Vagina (tissue), 2 donors: Measurements from ENCODE around the gene MB21D2.

Source experiments
- POLR2A ChIP-seq, 2 donors: fragments of 450-650 bp; IDR thresholded peaks; one replicate each; pipeline ENCODE4 v1.6.1; 2017; ENCODE audit warnings: antibody characterized with exemption in 2 of 2, mild to moderate bottlenecking in 2 of 2, moderate library complexity in 2 of 2
- POLR2AphosphoS5 ChIP-seq, 2 donors: sonication (generic); formaldehyde crosslinking; IDR thresholded peaks; one replicate each; pipeline ENCODE4 v1.9.0; 2017; ENCODE audit warnings: antibody characterized with exemption in 2 of 2, mild to moderate bottlenecking in 2 of 2, low read depth in 1 of 2; ENCODE audit not compliant: insufficient read depth in 1 of 2
- TF ChIP-seq, protein P1 (sequence below), 3 experiments: fragments of 450-650 bp in 2 of 3; fragments of 200-600 bp in 1 of 3; sonication (generic) in 1 of 3; IDR thresholded peaks; one replicate each; pipeline ENCODE4 v1.5.1; 2017 to 2019; ENCODE audit warnings: antibody characterized with exemption in 3 of 3, mild to moderate bottlenecking in 2 of 3, moderate library complexity in 2 of 3

DNA sequence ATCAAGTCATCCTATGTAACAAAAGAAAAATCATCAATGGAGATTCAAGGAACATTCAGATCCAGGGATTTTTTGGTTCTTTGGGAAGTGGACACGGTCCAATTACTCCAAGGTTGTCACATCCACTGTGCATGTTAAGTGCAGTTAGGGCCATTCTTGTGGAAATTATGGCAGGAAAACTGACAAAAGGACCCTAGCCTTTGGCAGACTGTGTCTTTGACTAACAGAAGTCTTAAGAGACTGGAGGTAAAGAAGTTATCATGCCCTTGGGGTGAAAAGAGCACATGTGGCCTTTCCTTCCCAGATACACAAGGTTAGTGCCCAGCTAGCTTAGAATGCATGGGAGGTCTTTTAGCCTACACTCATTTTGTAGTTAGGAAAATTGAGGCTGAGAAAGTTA lies 74.9 kb downstream of the MB21D2 start:
- TF ChIP-seq, protein P1, sequence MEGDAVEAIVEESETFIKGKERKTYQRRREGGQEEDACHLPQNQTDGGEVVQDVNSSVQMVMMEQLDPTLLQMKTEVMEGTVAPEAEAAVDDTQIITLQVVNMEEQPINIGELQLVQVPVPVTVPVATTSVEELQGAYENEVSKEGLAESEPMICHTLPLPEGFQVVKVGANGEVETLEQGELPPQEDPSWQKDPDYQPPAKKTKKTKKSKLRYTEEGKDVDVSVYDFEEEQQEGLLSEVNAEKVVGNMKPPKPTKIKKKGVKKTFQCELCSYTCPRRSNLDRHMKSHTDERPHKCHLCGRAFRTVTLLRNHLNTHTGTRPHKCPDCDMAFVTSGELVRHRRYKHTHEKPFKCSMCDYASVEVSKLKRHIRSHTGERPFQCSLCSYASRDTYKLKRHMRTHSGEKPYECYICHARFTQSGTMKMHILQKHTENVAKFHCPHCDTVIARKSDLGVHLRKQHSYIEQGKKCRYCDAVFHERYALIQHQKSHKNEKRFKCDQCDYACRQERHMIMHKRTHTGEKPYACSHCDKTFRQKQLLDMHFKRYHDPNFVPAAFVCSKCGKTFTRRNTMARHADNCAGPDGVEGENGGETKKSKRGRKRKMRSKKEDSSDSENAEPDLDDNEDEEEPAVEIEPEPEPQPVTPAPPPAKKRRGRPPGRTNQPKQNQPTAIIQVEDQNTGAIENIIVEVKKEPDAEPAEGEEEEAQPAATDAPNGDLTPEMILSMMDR (IDR thresholded peaks at IDR 0.05), result no peak
- TF ChIP-seq POLR2A (IDR thresholded peaks at IDR 0.05) (no peak), POLR2AphosphoS5 (IDR thresholded peaks at IDR 0.05; ENCODE audit: insufficient read depth in 1 of 2, low read depth in 1 of 2) (no peak)
